GM23338 (cell line): ENCODE results near the gene FASN. TPM values are rescaled to one million over a fixed set of nuclear protein-coding genes. Genes with fewer than 3 reads are reported as not detected.

Source experiments
- ATAC-seq: fragments of 200-7000 bp; cut with Tn5 transposase; 3 replicates; pipeline ENCODE4 v1.9.1; 2020
- DNase-seq: peaks from one replicate; pipeline ENCODE4 v3.0.0-alpha.2; 2015; ENCODE audit warnings: low spot score
- H2AFZ ChIP-seq: fragments of 200-600 bp; sonication (generic); 2 replicates; pipeline ENCODE4 v1.8.0; 2016; ENCODE audit warnings: antibody characterized with exemption, mild to moderate bottlenecking, moderate library complexity
- H3F3A ChIP-seq: fragments of 200-600 bp; sonication (generic); replicated peaks from 2 replicates; pipeline ENCODE4 v1.8.0; 2017; ENCODE audit warnings: antibody characterized with exemption, mixed run types, low read depth
- H3K27ac ChIP-seq: fragments of 200-600 bp; sonication (generic); 2 replicates; pipeline ENCODE4 v1.6.1; 2016; ENCODE audit warnings: low read depth
- H3K27me3 ChIP-seq: fragments of 200-600 bp; sonication (generic); 2 replicates; pipeline ENCODE4 v1.8.0; 2016; ENCODE audit warnings: mild to moderate bottlenecking, mixed run types, moderate library complexity; ENCODE audit not compliant: insufficient read depth
- H3K36me3 ChIP-seq: fragments of 200-600 bp; sonication (generic); 2 replicates; pipeline ENCODE4 v1.8.0; 2016; ENCODE audit warnings: mild to moderate bottlenecking; ENCODE audit not compliant: insufficient read depth
- H3K4me1 ChIP-seq: fragments of 200-600 bp; sonication (generic); 2 replicates; pipeline ENCODE4 v1.8.0; 2016; ENCODE audit warnings: mild to moderate bottlenecking, moderate library complexity; ENCODE audit not compliant: insufficient read depth
- H3K4me2 ChIP-seq: fragments of 200-600 bp; sonication (generic); 2 replicates; pipeline ENCODE4 v1.7.1; 2017; ENCODE audit warnings: mixed run types
- H3K4me3 ChIP-seq: fragments of 200-600 bp; sonication (generic); 2 replicates; pipeline ENCODE4 v1.6.1; 2016; ENCODE audit warnings: mixed run types
- H3K79me2 ChIP-seq: fragments of 200-600 bp; sonication (generic); replicated peaks from 2 replicates; pipeline ENCODE4 v1.8.0; 2017; ENCODE audit warnings: mild to moderate bottlenecking; ENCODE audit not compliant: insufficient read depth
- H3K9me2 ChIP-seq: fragments of 200-600 bp; sonication (generic); 2 replicates; pipeline ENCODE4 v1.8.0; 2017; ENCODE audit not compliant: insufficient read depth
- H4K20me1 ChIP-seq: fragments of 200-600 bp; sonication (generic); replicated peaks from 2 replicates; pipeline ENCODE4 v1.8.0; 2017; ENCODE audit warnings: mild to moderate bottlenecking; ENCODE audit not compliant: insufficient read depth
- H3K27ac Mint-ChIP-seq: 2 replicates; pipeline ENCODE4 v1.8.0; 2020; ENCODE audit warnings: inconsistent platforms, mild to moderate bottlenecking, moderate library complexity, mixed read lengths
- H3K27me3 Mint-ChIP-seq: 3 replicates; pipeline ENCODE4 v1.8.0; 2022; ENCODE audit warnings: low read depth, mild to moderate bottlenecking, moderate library complexity, mixed read lengths, inconsistent platforms; ENCODE audit not compliant: insufficient read depth, poor library complexity
- H3K36me3 Mint-ChIP-seq: 3 replicates; pipeline ENCODE4 v1.8.0; 2021; ENCODE audit warnings: low read depth, mild to moderate bottlenecking, inconsistent platforms, moderate library complexity, mixed read lengths
- H3K4me1 Mint-ChIP-seq: 3 replicates; pipeline ENCODE4 v1.8.0; 2020; ENCODE audit warnings: mild to moderate bottlenecking, inconsistent platforms, mixed read lengths
- H3K4me3 Mint-ChIP-seq: 3 replicates; pipeline ENCODE4 v1.8.0; 2021; ENCODE audit warnings: moderate library complexity, mild to moderate bottlenecking, inconsistent platforms, mixed read lengths
- H3K9me3 Mint-ChIP-seq: 3 replicates; pipeline ENCODE4 v1.8.0; 2020; ENCODE audit warnings: moderate library complexity, mild to moderate bottlenecking, inconsistent platforms, mixed read lengths
- CREB1 ChIP-seq: fragments of 250-450 bp; sonication (Bioruptor Pico); IDR thresholded peaks from 2 replicates; pipeline ENCODE4 v1.5.0; 2020; ENCODE audit warnings: low read depth, mild to moderate bottlenecking, moderate library complexity
- EZH2 ChIP-seq: fragments of 200-600 bp; sonication (generic); IDR thresholded peaks from one replicate; pipeline ENCODE4 v1.8.0; 2017; ENCODE audit warnings: antibody characterized with exemption, mild to moderate bottlenecking, low read depth; ENCODE audit not compliant: unreplicated experiment
- EZH2phosphoT487 ChIP-seq: fragments of 200-600 bp; sonication (generic); IDR thresholded peaks from one replicate; pipeline ENCODE4 v1.8.1; 2018; ENCODE audit warnings: antibody characterized with exemption; ENCODE audit not compliant: unreplicated experiment
- JUNB ChIP-seq: IDR thresholded peaks from one replicate; pipeline ENCODE4 v1.6.1; 2016; ENCODE audit warnings: antibody characterized with exemption; ENCODE audit not compliant: unreplicated experiment
- NANOG ChIP-seq: IDR thresholded peaks from 2 replicates; pipeline ENCODE4 v1.6.1; 2016; ENCODE audit warnings: antibody characterized with exemption, borderline replicate concordance
- STAT1 ChIP-seq: IDR thresholded peaks from one replicate; pipeline ENCODE4 v1.6.1; 2016; ENCODE audit warnings: antibody characterized with exemption; ENCODE audit not compliant: unreplicated experiment
- ZNF462 ChIP-seq: fragments of 250-450 bp; sonication (Bioruptor Pico); IDR thresholded peaks from 2 replicates; pipeline ENCODE4 v1.5.0; 2020; ENCODE audit warnings: mild to moderate bottlenecking, moderate library complexity
- polyA plus RNA-seq: library from polyadenylated mRNA; unstranded; fragments of >200 nt; fragmentation: Nextera tagmentation; extraction: Ambion mirVana; gene quantifications from 2 replicates; pipeline ENCODE4 v1.2.1, GENCODE V29; 2016
- total RNA-seq: library from RNA; depleted of rRNA; stranded (reverse); fragments of >200 nt; shearing (Covaris generic); gene quantifications from 2 replicates; pipeline ENCODE4 v1.2.3, GENCODE V29; 2014
- TF ChIP-seq, protein P1 (sequence below): IDR thresholded peaks from 2 replicates; pipeline ENCODE4 v1.6.1; 2016; ENCODE audit warnings: antibody characterized with exemption
- TF ChIP-seq, protein P2 (sequence below): IDR thresholded peaks from one replicate; pipeline ENCODE4 v1.6.1; 2018; ENCODE audit warnings: antibody characterized with exemption; ENCODE audit not compliant: unreplicated experiment
- TF ChIP-seq, protein P3 (sequence below), 2 experiments: fragments of 200-600 bp in 1 of 2; sonication (generic) in 1 of 2; conservative IDR thresholded peaks; 2 replicates each; pipeline versions ENCODE4 v1.5.1 to v1.6.1; 2016 to 2017; ENCODE audit warnings: antibody characterized with exemption in 2 of 2, low read depth in 2 of 2, mild to moderate bottlenecking in 2 of 2, moderate library complexity in 1 of 2

The FASN gene
- total and polyA plus RNA-seq, 2 experiments from 2014 or later: 120 to 849 TPM

DNA sequence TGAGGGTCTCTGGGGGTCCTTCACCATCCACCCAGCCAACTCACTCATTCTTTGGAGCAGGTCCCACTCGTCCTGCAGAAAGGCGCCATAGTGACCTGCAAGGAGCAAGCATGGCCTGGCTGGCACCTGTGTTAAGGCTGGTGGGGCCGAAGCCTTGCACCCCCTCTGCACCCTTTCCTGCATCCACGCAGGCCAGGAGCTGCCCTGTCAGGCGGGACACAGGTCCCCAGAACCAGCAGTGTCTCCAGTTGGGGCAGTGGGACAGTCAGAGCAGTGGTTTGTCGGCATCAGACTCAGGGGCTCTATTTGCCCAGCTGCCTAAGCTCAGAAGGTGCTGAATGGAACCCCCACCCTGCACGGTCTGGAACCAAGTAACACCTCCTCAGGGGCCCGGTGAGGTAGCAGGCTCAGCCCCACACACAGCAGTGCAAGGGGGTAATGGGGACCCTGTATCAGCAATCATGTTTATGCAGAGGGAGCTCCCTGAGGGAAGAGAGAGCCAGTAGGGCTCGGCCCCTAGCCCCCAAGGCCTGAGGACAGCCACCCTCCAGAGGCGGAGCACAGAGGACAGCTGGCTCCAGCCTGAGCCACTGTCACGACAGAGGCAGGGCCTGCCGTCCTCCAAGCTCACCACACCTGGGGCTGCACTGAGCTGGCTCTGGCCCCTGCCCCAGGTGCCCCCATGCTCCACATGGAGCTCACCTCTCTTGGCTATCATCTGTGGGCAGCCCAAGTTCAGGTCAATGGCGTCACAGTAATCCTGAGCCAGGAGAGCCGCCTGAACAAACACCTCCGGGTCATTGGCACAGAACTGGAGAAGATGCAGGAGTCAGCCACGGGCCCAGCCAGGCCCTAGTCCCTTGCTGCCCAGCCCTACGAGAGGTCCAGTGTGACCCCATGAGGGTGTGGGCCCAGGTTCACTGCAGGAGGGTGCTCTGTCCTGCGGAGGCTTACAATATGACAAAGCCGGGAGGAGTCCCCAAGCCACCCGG is 34.3 kb downstream of the FASN start:
- Mint-ChIP-seq H3K27me3 (peaks cover 5% of the 10 kb centered on the region), H3K27ac (no peak overlapping the region), H3K9me3 (no peaks in the 10 kb centered on the region), H3K4me3 (peak overlapping the region; percentile 72), H3K36me3 (peaks cover 4% of the 10 kb centered on the region), H3K4me1 (peaks cover 4% of the 10 kb centered on the region; the same call in 2 of the 3 replicates)
- no peaks in the 10 kb centered on the region for H3K4me1 ChIP-seq
- DNase-seq (no peak), ATAC-seq (no peak)
- H3K4me3 ChIP-seq: no peak overlapping the region
- no peak overlapping the region for H3K4me2 ChIP-seq
- H3K9me2 ChIP-seq: no peaks in the 10 kb centered on the region
- no peaks in the 10 kb centered on the region for H3K36me3 ChIP-seq
- H3F3A ChIP-seq: peaks cover 7% of the 10 kb centered on the region; the same call in 1 of the 2 replicates
- no peaks in the 10 kb centered on the region for H4K20me1 ChIP-seq
- no peak overlapping the region for H3K27ac ChIP-seq
- H3K27me3 ChIP-seq: no peaks in the 10 kb centered on the region
- TF ChIP-seq STAT1 (no peak), NANOG (no peak), JUNB (no peak), CREB1 (no peak), EZH2 (no peak), EZH2phosphoT487 (no peak), ZNF462 (CRISPR knock-in tag) (no peak)
- TF ChIP-seq, protein P1, sequence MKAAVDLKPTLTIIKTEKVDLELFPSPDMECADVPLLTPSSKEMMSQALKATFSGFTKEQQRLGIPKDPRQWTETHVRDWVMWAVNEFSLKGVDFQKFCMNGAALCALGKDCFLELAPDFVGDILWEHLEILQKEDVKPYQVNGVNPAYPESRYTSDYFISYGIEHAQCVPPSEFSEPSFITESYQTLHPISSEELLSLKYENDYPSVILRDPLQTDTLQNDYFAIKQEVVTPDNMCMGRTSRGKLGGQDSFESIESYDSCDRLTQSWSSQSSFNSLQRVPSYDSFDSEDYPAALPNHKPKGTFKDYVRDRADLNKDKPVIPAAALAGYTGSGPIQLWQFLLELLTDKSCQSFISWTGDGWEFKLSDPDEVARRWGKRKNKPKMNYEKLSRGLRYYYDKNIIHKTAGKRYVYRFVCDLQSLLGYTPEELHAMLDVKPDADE: no peak
- TF ChIP-seq, protein P2, sequence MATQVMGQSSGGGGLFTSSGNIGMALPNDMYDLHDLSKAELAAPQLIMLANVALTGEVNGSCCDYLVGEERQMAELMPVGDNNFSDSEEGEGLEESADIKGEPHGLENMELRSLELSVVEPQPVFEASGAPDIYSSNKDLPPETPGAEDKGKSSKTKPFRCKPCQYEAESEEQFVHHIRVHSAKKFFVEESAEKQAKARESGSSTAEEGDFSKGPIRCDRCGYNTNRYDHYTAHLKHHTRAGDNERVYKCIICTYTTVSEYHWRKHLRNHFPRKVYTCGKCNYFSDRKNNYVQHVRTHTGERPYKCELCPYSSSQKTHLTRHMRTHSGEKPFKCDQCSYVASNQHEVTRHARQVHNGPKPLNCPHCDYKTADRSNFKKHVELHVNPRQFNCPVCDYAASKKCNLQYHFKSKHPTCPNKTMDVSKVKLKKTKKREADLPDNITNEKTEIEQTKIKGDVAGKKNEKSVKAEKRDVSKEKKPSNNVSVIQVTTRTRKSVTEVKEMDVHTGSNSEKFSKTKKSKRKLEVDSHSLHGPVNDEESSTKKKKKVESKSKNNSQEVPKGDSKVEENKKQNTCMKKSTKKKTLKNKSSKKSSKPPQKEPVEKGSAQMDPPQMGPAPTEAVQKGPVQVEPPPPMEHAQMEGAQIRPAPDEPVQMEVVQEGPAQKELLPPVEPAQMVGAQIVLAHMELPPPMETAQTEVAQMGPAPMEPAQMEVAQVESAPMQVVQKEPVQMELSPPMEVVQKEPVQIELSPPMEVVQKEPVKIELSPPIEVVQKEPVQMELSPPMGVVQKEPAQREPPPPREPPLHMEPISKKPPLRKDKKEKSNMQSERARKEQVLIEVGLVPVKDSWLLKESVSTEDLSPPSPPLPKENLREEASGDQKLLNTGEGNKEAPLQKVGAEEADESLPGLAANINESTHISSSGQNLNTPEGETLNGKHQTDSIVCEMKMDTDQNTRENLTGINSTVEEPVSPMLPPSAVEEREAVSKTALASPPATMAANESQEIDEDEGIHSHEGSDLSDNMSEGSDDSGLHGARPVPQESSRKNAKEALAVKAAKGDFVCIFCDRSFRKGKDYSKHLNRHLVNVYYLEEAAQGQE: no peak
- TF ChIP-seq, protein P3, sequence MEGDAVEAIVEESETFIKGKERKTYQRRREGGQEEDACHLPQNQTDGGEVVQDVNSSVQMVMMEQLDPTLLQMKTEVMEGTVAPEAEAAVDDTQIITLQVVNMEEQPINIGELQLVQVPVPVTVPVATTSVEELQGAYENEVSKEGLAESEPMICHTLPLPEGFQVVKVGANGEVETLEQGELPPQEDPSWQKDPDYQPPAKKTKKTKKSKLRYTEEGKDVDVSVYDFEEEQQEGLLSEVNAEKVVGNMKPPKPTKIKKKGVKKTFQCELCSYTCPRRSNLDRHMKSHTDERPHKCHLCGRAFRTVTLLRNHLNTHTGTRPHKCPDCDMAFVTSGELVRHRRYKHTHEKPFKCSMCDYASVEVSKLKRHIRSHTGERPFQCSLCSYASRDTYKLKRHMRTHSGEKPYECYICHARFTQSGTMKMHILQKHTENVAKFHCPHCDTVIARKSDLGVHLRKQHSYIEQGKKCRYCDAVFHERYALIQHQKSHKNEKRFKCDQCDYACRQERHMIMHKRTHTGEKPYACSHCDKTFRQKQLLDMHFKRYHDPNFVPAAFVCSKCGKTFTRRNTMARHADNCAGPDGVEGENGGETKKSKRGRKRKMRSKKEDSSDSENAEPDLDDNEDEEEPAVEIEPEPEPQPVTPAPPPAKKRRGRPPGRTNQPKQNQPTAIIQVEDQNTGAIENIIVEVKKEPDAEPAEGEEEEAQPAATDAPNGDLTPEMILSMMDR (conservative IDR thresholded peaks at IDR 0.05; ENCODE audit: low read depth in 2 of 2): no peak
- no peaks in the 10 kb centered on the region for H3K79me2 ChIP-seq
- H2AFZ ChIP-seq: no peak overlapping the region
